GM20000 (cell line): ENCODE measurements around the gene LDAH.

Experiments used
- DNase-seq: peaks from one replicate; pipeline ENCODE4 v3.0.0; 2012; ENCODE audit warnings: low spot score
- CTCF ChIP-seq: IDR thresholded peaks from 2 replicates; pipeline ENCODE4 v1.5.1; 2012; ENCODE audit warnings: mild to moderate bottlenecking, control low read depth; ENCODE audit errors: extremely low read depth, missing control alignments

The LDAH gene

GRCh38 chr2:20673686-20674308 is 149.1 kb downstream of the LDAH start:
- TF ChIP-seq CTCF = no peak
- DNase-seq = peak; percentile 14

DNA sequence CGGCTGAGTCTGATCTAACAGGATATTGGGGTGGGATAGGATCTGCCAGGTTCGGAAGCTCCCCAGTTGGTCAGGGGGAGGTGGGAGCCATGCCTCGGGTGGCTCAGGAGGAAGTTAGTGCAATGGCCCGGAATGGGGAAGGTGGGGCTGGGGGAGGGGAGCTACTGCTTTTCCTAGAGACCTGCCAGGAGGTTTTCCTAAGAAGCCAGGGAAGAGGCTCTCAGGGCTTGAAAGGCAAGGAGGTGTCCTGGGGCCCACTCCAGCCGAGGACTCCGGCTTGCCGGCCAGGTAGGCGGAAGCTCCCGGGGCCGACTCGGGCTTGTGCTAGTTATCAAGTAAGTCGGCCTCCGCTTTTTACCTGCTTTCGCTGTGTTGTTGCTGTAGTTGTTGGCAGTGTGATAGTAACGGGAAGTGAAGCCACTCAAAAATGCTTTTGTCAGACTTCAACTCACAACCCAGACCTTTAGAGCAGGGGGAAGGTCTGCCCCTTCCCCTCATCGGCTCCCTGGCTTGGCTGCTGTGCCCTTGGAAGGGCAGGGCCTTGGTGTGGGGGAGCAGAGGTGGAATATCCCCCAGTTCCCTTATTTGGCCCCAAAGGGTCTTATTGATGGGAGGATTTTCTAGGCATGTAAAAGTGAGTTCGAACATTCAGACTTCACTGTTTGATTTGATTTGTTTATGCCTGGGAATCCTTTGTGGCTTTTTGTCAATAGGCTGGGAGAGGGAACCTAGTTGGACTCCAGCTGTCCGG is 150.5 kb downstream of the LDAH start:
- no peak for TF ChIP-seq CTCF
- DNase-seq = peak; percentile 15

GRCh38 chr2:20671736-20672080 is 151.2 kb downstream of the LDAH start:
- TF ChIP-seq CTCF = no peak
- no peak for DNase-seq

DNA sequence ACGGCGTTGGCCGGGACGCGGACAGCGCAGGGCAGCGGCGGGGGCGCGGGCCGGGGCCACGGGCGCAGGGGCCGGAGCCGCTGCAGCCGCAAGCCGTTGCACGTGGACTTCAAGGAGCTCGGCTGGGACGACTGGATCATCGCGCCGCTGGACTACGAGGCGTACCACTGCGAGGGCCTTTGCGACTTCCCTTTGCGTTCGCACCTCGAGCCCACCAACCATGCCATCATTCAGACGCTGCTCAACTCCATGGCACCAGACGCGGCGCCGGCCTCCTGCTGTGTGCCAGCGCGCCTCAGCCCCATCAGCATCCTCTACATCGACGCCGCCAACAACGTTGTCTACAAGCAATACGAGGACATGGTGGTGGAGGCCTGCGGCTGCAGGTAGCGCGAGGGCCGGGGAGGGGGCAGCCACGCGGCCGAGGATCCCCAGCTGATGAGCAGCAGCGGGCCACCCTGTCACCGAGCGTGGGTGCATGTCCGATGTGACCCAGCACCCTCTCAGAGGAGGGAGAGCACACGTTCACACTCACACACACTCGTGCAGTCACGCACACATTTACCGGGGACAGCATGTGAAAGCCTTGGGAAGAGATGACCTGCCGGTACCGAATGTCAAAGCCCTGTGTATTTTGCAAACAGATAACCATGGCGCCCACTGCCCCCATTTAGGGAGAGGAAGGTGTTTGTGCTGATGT is 151.7 kb downstream of the LDAH start:
- no peak for TF ChIP-seq CTCF
- no peak for DNase-seq

GRCh38 chr2:20670315-20671035 is 152.4 kb downstream of the LDAH start:
- DNase-seq = peak; percentile 18
- no peak for TF ChIP-seq CTCF

- no peak for DNase-seq
- no peak for TF ChIP-seq CTCF
Measured at GRCh38 chr2:20669562-20670314, 153.2 kb downstream of the LDAH start.
